Memory B cell (primary cell): Measurements from ENCODE around the gene ZBTB7C.

Source experiments
- ATAC-seq: fragments of 150-1000 bp; cut with Tn5 transposase; 2 replicates; pipeline ENCODE4 v1.10.0; 2021; ENCODE audit warnings: low read depth, mild to moderate bottlenecking, moderate library complexity
- DNase-seq, 2 donors: peaks; one replicate each; pipeline ENCODE4 v3.0.0; 2022; ENCODE audit warnings: low spot score in 2 of 2
- H3K27ac Mint-ChIP-seq: one replicate; pipeline ENCODE4 v1.8.0; 2022; ENCODE audit warnings: mild to moderate bottlenecking, moderate library complexity, mixed read lengths
- H3K27me3 Mint-ChIP-seq: one replicate; pipeline ENCODE4 v1.8.0; 2022; ENCODE audit warnings: mixed read lengths
- H3K36me3 Mint-ChIP-seq: one replicate; pipeline ENCODE4 v1.8.0; 2022; ENCODE audit warnings: mild to moderate bottlenecking, mixed read lengths
- H3K4me1 Mint-ChIP-seq: one replicate; pipeline ENCODE4 v1.8.0; 2022; ENCODE audit warnings: mixed read lengths
- H3K4me3 Mint-ChIP-seq: one replicate; pipeline ENCODE4 v1.8.0; 2022; ENCODE audit warnings: mild to moderate bottlenecking, moderate library complexity, mixed read lengths
- H3K9me3 Mint-ChIP-seq: one replicate; pipeline ENCODE4 v1.8.0; 2022; ENCODE audit warnings: mixed read lengths

Gene ZBTB7C

GRCh38 chr18:48170651-48171050, 238.5 kb downstream of the ZBTB7C start:
- H3K4me3 Mint-ChIP-seq, result no peak overlapping the region
- no peaks in the 10 kb centered on the region for H3K36me3 Mint-ChIP-seq
- ATAC-seq (no peak), DNase-seq (no peak)
- no peaks in the 10 kb centered on the region for H3K4me1 Mint-ChIP-seq
- H3K27ac Mint-ChIP-seq, result no peak overlapping the region
- no peaks in the 10 kb centered on the region for H3K9me3 Mint-ChIP-seq
- peaks cover 26% of the 10 kb centered on the region for H3K27me3 Mint-ChIP-seq

GRCh38 chr18:48168861-48169260, 240.3 kb downstream of the ZBTB7C start:
- Mint-ChIP-seq H3K4me3 (no peak overlapping the region), H3K9me3 (no peaks in the 10 kb centered on the region), H3K27ac (no peak overlapping the region), H3K27me3 (peaks cover 30% of the 10 kb centered on the region), H3K4me1 (no peaks in the 10 kb centered on the region), H3K36me3 (no peaks in the 10 kb centered on the region)
- no peak for ATAC-seq
- DNase-seq, result no peak

- ATAC-seq, result no peak
- Mint-ChIP-seq H3K4me1 (no peaks in the 10 kb centered on the region), H3K9me3 (no peaks in the 10 kb centered on the region), H3K27me3 (peaks cover 27% of the 10 kb centered on the region), H3K27ac (no peak overlapping the region), H3K4me3 (no peak overlapping the region), H3K36me3 (no peaks in the 10 kb centered on the region)
- DNase-seq, result no peak
These were observed 241.3 kb downstream of the ZBTB7C start for GRCh38 chr18:48167897-48168253.

GRCh38 chr18:48166336-48166875, 242.8 kb downstream of the ZBTB7C start:
- ATAC-seq (no peak), DNase-seq (no peak)
- no peaks in the 10 kb centered on the region for H3K4me1 Mint-ChIP-seq
- no peak overlapping the region for H3K4me3 Mint-ChIP-seq
- H3K27ac Mint-ChIP-seq, result no peak overlapping the region
- no peaks in the 10 kb centered on the region for H3K9me3 Mint-ChIP-seq
- H3K27me3 Mint-ChIP-seq, result peaks cover 27% of the 10 kb centered on the region
- H3K36me3 Mint-ChIP-seq, result no peaks in the 10 kb centered on the region

GRCh38 chr18:48165111-48165866, 243.9 kb downstream of the ZBTB7C start:
- Mint-ChIP-seq H3K4me1 (no peaks in the 10 kb centered on the region), H3K9me3 (no peaks in the 10 kb centered on the region), H3K27ac (no peak overlapping the region), H3K4me3 (no peak overlapping the region), H3K27me3 (peaks cover 25% of the 10 kb centered on the region), H3K36me3 (no peaks in the 10 kb centered on the region)
- DNase-seq (no peak), ATAC-seq (no peak)

- ATAC-seq, result no peak
- peaks cover 25% of the 10 kb centered on the region for H3K27me3 Mint-ChIP-seq
- H3K36me3 Mint-ChIP-seq, result no peaks in the 10 kb centered on the region
- no peak overlapping the region for H3K27ac Mint-ChIP-seq
- no peak for DNase-seq
- H3K9me3 Mint-ChIP-seq, result no peaks in the 10 kb centered on the region
- no peaks in the 10 kb centered on the region for H3K4me1 Mint-ChIP-seq
- no peak overlapping the region for H3K4me3 Mint-ChIP-seq
These were observed 244.5 kb downstream of the ZBTB7C start for GRCh38 chr18:48164701-48165100.

GRCh38 chr18:48164116-48164515, 245.1 kb downstream of the ZBTB7C start:
- no peaks in the 10 kb centered on the region for H3K9me3 Mint-ChIP-seq
- no peaks in the 10 kb centered on the region for H3K4me1 Mint-ChIP-seq
- H3K27me3 Mint-ChIP-seq, result peaks cover 23% of the 10 kb centered on the region
- no peak overlapping the region for H3K4me3 Mint-ChIP-seq
- ATAC-seq, result no peak
- H3K27ac Mint-ChIP-seq, result no peak overlapping the region
- DNase-seq, result no peak
- H3K36me3 Mint-ChIP-seq, result no peaks in the 10 kb centered on the region

- ATAC-seq (no peak), DNase-seq (no peak)
- peaks cover 23% of the 10 kb centered on the region for H3K27me3 Mint-ChIP-seq
- no peaks in the 10 kb centered on the region for H3K4me1 Mint-ChIP-seq
- no peak overlapping the region for H3K4me3 Mint-ChIP-seq
- no peaks in the 10 kb centered on the region for H3K9me3 Mint-ChIP-seq
- H3K27ac Mint-ChIP-seq, result no peak overlapping the region
- H3K36me3 Mint-ChIP-seq, result no peaks in the 10 kb centered on the region
These were observed 245.5 kb downstream of the ZBTB7C start for GRCh38 chr18:48163738-48164115.

GRCh38 chr18:48162956-48163737, 246.0 kb downstream of the ZBTB7C start:
- H3K27ac Mint-ChIP-seq, result no peak overlapping the region
- H3K36me3 Mint-ChIP-seq, result no peaks in the 10 kb centered on the region
- H3K4me1 Mint-ChIP-seq, result no peaks in the 10 kb centered on the region
- no peaks in the 10 kb centered on the region for H3K9me3 Mint-ChIP-seq
- DNase-seq (no peak), ATAC-seq (no peak)
- no peak overlapping the region for H3K4me3 Mint-ChIP-seq
- H3K27me3 Mint-ChIP-seq, result peaks cover 23% of the 10 kb centered on the region

GRCh38 chr18:48161911-48162698, 247.1 kb downstream of the ZBTB7C start:
- Mint-ChIP-seq H3K36me3 (no peaks in the 10 kb centered on the region), H3K27ac (no peak overlapping the region), H3K4me1 (no peaks in the 10 kb centered on the region), H3K4me3 (peak overlapping the region; percentile 74), H3K9me3 (no peaks in the 10 kb centered on the region), H3K27me3 (peaks cover 20% of the 10 kb centered on the region)
- peak; percentile 41 for ATAC-seq
- DNase-seq, result no peak

GRCh38 chr18:48161191-48161910, 247.8 kb downstream of the ZBTB7C start:
- Mint-ChIP-seq H3K9me3 (no peaks in the 10 kb centered on the region), H3K4me1 (no peaks in the 10 kb centered on the region), H3K4me3 (peak overlapping the region; percentile 59), H3K36me3 (no peaks in the 10 kb centered on the region), H3K27me3 (peaks cover 17% of the 10 kb centered on the region), H3K27ac (no peak overlapping the region)
- ATAC-seq (peak; percentile 92), DNase-seq (peak; percentile 13 to 40)

- H3K27me3 Mint-ChIP-seq, result peaks cover 16% of the 10 kb centered on the region
- no peaks in the 10 kb centered on the region for H3K36me3 Mint-ChIP-seq
- H3K4me3 Mint-ChIP-seq, result peak overlapping the region; percentile 57
- no peak for DNase-seq
- H3K4me1 Mint-ChIP-seq, result no peaks in the 10 kb centered on the region
- no peak for ATAC-seq
- H3K9me3 Mint-ChIP-seq, result no peaks in the 10 kb centered on the region
- H3K27ac Mint-ChIP-seq, result no peak overlapping the region
These were observed 248.6 kb downstream of the ZBTB7C start for GRCh38 chr18:48160622-48161021.

- Mint-ChIP-seq H3K4me3 (no peak overlapping the region), H3K27ac (no peak overlapping the region), H3K4me1 (no peaks in the 10 kb centered on the region), H3K27me3 (peaks cover 13% of the 10 kb centered on the region), H3K9me3 (no peaks in the 10 kb centered on the region), H3K36me3 (no peaks in the 10 kb centered on the region)
- no peak for ATAC-seq
- DNase-seq, result no peak
These were observed 249.4 kb downstream of the ZBTB7C start for GRCh38 chr18:48159816-48160215.
